ENCODE data around the gene KCNJ6. TPM values are rescaled to one million over a fixed set of nuclear protein-coding genes. Genes with fewer than 3 reads are reported as not detected.
"Not testable (repeated sequence)": the region's sequence is repeated elsewhere in the genome, so short reads cannot be mapped to it uniquely, and the experiment has no call there.

Gene KCNJ6
- total RNA-seq, 1 experiment from 2014 or later = not detected

DNA sequence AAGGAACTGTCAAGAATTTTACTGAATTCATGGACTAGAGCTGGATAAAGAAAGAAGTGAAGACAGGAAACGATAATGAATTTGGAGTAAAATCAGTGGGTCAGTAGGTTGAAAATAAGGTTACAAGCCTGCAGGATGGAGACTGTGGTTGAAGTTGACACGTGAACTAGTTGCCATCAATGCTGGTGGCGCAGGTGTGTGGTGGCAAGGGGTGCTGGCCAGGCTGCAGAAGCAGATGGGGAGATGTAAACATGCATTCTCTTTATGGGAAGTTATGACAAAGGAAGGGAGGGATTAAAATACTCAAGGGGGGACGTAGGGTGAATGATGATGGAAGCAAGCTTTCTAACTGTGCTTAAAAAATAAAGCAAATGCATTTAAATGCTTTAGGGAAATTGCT is 263.1 kb downstream of the KCNJ6 start:
- ChIA-PET CTCF (no interaction called here), POLR2A (ENCODE audit: low non-redundant PET) (no interaction called here)

DNA sequence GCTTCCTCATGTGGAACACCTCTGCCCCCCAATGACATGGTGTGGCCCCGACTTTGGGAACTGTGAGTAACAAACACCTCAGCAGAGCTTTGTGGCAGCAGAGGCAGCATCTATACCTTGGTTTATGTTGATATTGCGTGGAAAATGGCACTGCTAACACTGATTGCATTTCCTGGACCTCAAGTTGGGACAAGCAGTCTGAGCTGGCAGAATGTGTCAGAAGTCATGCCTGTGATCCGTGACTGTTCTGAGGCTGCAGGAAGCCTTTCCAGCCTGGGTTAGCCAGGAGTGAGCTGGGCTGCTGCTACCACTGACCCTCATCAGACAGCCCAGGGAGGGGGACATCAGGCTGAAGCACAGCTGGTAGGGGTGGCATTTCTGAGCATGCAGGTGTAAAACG is 268.5 kb downstream of the KCNJ6 start:
- BruUV-seq (replicated peaks) = no TSS peak
- H3K36me3 ChIP-seq (ENCODE audit: insufficient read depth, low read length, poor library complexity, severe bottlenecking) = no peaks in the 10 kb centered on the region
- no peak for TF ChIP-seq CTCF (conservative IDR thresholded peaks at IDR 0.05; ENCODE audit: low read depth, low read length)
- TF ChIP-seq EZH2 (IDR thresholded peaks at IDR 0.05; ENCODE audit: borderline replicate concordance, low read depth, low read length, poor library complexity, severe bottlenecking) = no peak
- ChIA-PET CTCF (interaction anchor here (1.1 kb wide), 1 partner anchor 53 kb away, joined by 3 read pairs; no protein-coding TSS in a partner anchor), POLR2A (ENCODE audit: low non-redundant PET) (no interaction called here)
- no peak for DNase-seq (ENCODE audit: low spot score)
- peaks cover 29% of the 10 kb centered on the region for H3K27me3 ChIP-seq (replicated peaks; ENCODE audit: insufficient read depth, low read depth, low read length, poor library complexity)
- intact Hi-C loops (cut with micrococcal nuclease; ENCODE audit: unreplicated experiment) = loop anchor here (10.0 kb wide), 1 partner anchor 483 kb away; no protein-coding TSS in a partner anchor
- no peak overlapping the region for H3K27ac ChIP-seq (ENCODE audit: low read depth, low read length, poor library complexity, severe bottlenecking)
- H3K9me3 ChIP-seq (ENCODE audit: low read depth, low read length, poor library complexity, severe bottlenecking) = no peaks in the 10 kb centered on the region
- H3K4me1 ChIP-seq (ENCODE audit: insufficient read depth, low read length, poor library complexity, severe bottlenecking) = no peaks in the 10 kb centered on the region
- H3K4me3 ChIP-seq (ENCODE audit: low read depth, low read length, poor library complexity, severe bottlenecking) = no peak overlapping the region

More for the DNA sequence above, 263.1 kb downstream of the KCNJ6 start:
- intact Hi-C loops (cut with micrococcal nuclease; ENCODE audit: unreplicated experiment) = no loop called here
- Histone ChIP-seq H3K4me1 (ENCODE audit: insufficient read depth, low read length, poor library complexity, severe bottlenecking) (no peaks in the 10 kb centered on the region), H3K27ac (ENCODE audit: low read depth, low read length, poor library complexity, severe bottlenecking) (no peak overlapping the region), H3K27me3 (replicated peaks; ENCODE audit: insufficient read depth, low read depth, low read length, poor library complexity) (peaks cover 33% of the 10 kb centered on the region), H3K36me3 (ENCODE audit: insufficient read depth, low read length, poor library complexity, severe bottlenecking) (no peaks in the 10 kb centered on the region), H3K9me3 (ENCODE audit: low read depth, low read length, poor library complexity, severe bottlenecking) (no peaks in the 10 kb centered on the region), H3K4me3 (ENCODE audit: low read depth, low read length, poor library complexity, severe bottlenecking) (no peak overlapping the region)
- TF ChIP-seq EZH2 (IDR thresholded peaks at IDR 0.05; ENCODE audit: borderline replicate concordance, low read depth, low read length, poor library complexity, severe bottlenecking) (no peak), CTCF (conservative IDR thresholded peaks at IDR 0.05; ENCODE audit: low read depth, low read length) (no peak)
- DNase-seq (ENCODE audit: low spot score) = no peak
- BruUV-seq (replicated peaks) = no TSS peak

GRCh38 chr21:37646761-37647160 is 269.5 kb downstream of the KCNJ6 start:
- intact Hi-C loops (cut with micrococcal nuclease; ENCODE audit: unreplicated experiment) = loop anchor here (10.0 kb wide), 1 partner anchor 482 kb away; no protein-coding TSS in a partner anchor
- H3K36me3 ChIP-seq (ENCODE audit: insufficient read depth, low read length, poor library complexity, severe bottlenecking); H3K4me3 ChIP-seq (ENCODE audit: low read depth, low read length, poor library complexity, severe bottlenecking); DNase-seq (ENCODE audit: low spot score); H3K9me3 ChIP-seq (ENCODE audit: low read depth, low read length, poor library complexity, severe bottlenecking); POLR2A ChIA-PET (ENCODE audit: low non-redundant PET); H3K4me1 ChIP-seq (ENCODE audit: insufficient read depth, low read length, poor library complexity, severe bottlenecking); H3K27ac ChIP-seq (ENCODE audit: low read depth, low read length, poor library complexity, severe bottlenecking); BruUV-seq (replicated peaks): not testable (repeated sequence)
- H3K27me3 ChIP-seq (replicated peaks; ENCODE audit: insufficient read depth, low read depth, low read length, poor library complexity) = peaks cover 19% of the 10 kb centered on the region
- CTCF ChIA-PET = interaction anchor here (1.1 kb wide), 1 partner anchor 54 kb away, joined by 3 read pairs; no protein-coding TSS in a partner anchor

DNA sequence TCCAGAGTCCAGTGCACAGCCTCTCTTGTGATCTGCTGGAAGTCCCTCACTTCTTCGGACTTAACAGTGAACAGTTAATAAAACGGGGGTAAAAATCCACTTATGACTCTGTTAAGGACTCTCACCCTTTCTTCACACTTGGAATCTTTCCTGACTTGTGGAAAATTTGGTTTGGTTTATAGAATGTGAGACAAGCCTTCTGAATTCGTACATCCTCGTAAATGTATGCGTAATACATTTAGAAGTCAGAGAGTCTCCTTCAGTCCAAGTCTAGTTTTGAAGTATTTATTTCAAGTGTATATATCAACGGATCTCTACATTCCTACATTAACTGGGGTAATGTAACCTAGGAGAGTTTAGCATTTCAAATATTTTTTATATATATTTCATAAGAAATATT is 270.4 kb downstream of the KCNJ6 start:
- intact Hi-C loops (cut with micrococcal nuclease; ENCODE audit: unreplicated experiment) = loop anchor here (10.0 kb wide), 1 partner anchor 481 kb away; no protein-coding TSS in a partner anchor
- H3K4me3 ChIP-seq (ENCODE audit: low read depth, low read length, poor library complexity, severe bottlenecking) = no peak overlapping the region
- CTCF ChIA-PET = no interaction called here
- TF ChIP-seq EZH2 (IDR thresholded peaks at IDR 0.05; ENCODE audit: borderline replicate concordance, low read depth, low read length, poor library complexity, severe bottlenecking) (no peak), CTCF (conservative IDR thresholded peaks at IDR 0.05; ENCODE audit: low read depth, low read length) (no peak)
- H3K36me3 ChIP-seq (ENCODE audit: insufficient read depth, low read length, poor library complexity, severe bottlenecking) = no peaks in the 10 kb centered on the region
- no peaks in the 10 kb centered on the region for H3K9me3 ChIP-seq (ENCODE audit: low read depth, low read length, poor library complexity, severe bottlenecking)
- no peak overlapping the region for H3K27ac ChIP-seq (ENCODE audit: low read depth, low read length, poor library complexity, severe bottlenecking)
- H3K27me3 ChIP-seq (replicated peaks; ENCODE audit: insufficient read depth, low read depth, low read length, poor library complexity) = peaks cover 12% of the 10 kb centered on the region
- no peak for DNase-seq (ENCODE audit: low spot score)
- no peaks in the 10 kb centered on the region for H3K4me1 ChIP-seq (ENCODE audit: insufficient read depth, low read length, poor library complexity, severe bottlenecking)
- POLR2A ChIA-PET (ENCODE audit: low non-redundant PET) = no interaction called here
- no TSS peak for BruUV-seq (replicated peaks)

Measured in A673 (cell line).